ENCODE measurements around the gene FSCN2. TPM values are rescaled to one million over a fixed set of nuclear protein-coding genes. Genes with fewer than 3 reads are reported as not detected.

The FSCN2 gene
- total RNA-seq, 1 experiment from 2014 or later = 1.6 TPM

GRCh38 chr17:81486199-81486810 is 41.9 kb upstream of the FSCN2 start:
- H3K79me1 ChIP-seq (ENCODE audit: insufficient read depth, low read depth, low read length, poor library complexity, severe bottlenecking) = no peaks in the 10 kb centered on the region
- H3K4me3 Mint-ChIP-seq = no peak overlapping the region
- H3K9me3 Mint-ChIP-seq = no peaks in the 10 kb centered on the region
- no peak overlapping the region for H3K9ac ChIP-seq (ENCODE audit: extremely low read depth, insufficient read length, low read length)
- H3K27ac Mint-ChIP-seq = no peak overlapping the region
- H3K23ac ChIP-seq (ENCODE audit: insufficient read length, low read depth, low read length) = no peak overlapping the region
- H2BK15ac ChIP-seq (ENCODE audit: low read depth, low read length) = no peak overlapping the region
- no peak overlapping the region for H3K56ac ChIP-seq (ENCODE audit: insufficient read length, low read depth, low read length)
- peaks cover 12% of the 10 kb centered on the region; the same call in 1 of the 2 replicates for H3K27me3 ChIP-seq (ENCODE audit: insufficient read depth, low read length)
- no peak overlapping the region for H2BK20ac ChIP-seq (ENCODE audit: low read depth, low read length, poor library complexity, severe bottlenecking)
- no peak overlapping the region for H2AK5ac ChIP-seq (ENCODE audit: insufficient read length, low read length)
- no peak overlapping the region for H3K14ac ChIP-seq (ENCODE audit: insufficient read depth, low read length)
- no peaks in the 10 kb centered on the region; the same call in 1 of the 2 replicates for H3K4me1 ChIP-seq (ENCODE audit: insufficient read depth, low read length)
- no peaks in the 10 kb centered on the region for H3K79me2 ChIP-seq (ENCODE audit: insufficient read depth, low read length)
- no peak overlapping the region for H4K91ac ChIP-seq (ENCODE audit: insufficient read length, low read depth, low read length)
- WGBS (ENCODE audit: extremely low coverage, insufficient read length, low lambda C conversion rate) = no CpG with 5 or more reads among the region's 17 CpGs
- peaks cover 59% of the 10 kb centered on the region for H3K27me3 Mint-ChIP-seq (ENCODE audit: low read depth)
- H3T11ph ChIP-seq (ENCODE audit: low read length) = no peak overlapping the region
- no peaks in the 10 kb centered on the region for H3K9me3 ChIP-seq (ENCODE audit: control insufficient read depth, low read depth, low read length)
- no peak overlapping the region for H4K5ac ChIP-seq (ENCODE audit: insufficient read length, low read depth, low read length)
- no peak overlapping the region for H3K4ac ChIP-seq (ENCODE audit: low read depth, low read length)
- H3K23me2 ChIP-seq (ENCODE audit: insufficient read length, low read depth, low read length, poor library complexity, severe bottlenecking) = peaks cover 12% of the 10 kb centered on the region
- H2BK120ac ChIP-seq (ENCODE audit: low read depth, low read length, poor library complexity, severe bottlenecking) = no peak overlapping the region
- H3K4me1 Mint-ChIP-seq = peaks cover 26 to 30% of the 10 kb centered on the region in 2 experiments
- H2AFZ ChIP-seq (ENCODE audit: low read length) = no peak overlapping the region
- no peak overlapping the region for H3K27ac ChIP-seq (ENCODE audit: insufficient read length, low read depth, low read length)
- no peak for DNase-seq
- TF ChIP-seq CTCF (conservative IDR thresholded peaks at IDR 0.05) = no peak
- no peak overlapping the region for H3K18ac ChIP-seq (ENCODE audit: insufficient read length, low read depth, low read length)
- H3K36me3 Mint-ChIP-seq (ENCODE audit: insufficient read depth in 1 of 3, low read depth in 3 of 3) = no peaks in the 10 kb centered on the region
- no peak overlapping the region for H2BK12ac ChIP-seq (ENCODE audit: insufficient read length, low read depth, low read length)
- H4K20me1 ChIP-seq (ENCODE audit: control insufficient read depth, insufficient read depth, insufficient read length) = no peaks in the 10 kb centered on the region
- H4K8ac ChIP-seq (replicated peaks; ENCODE audit: insufficient read length, low read depth, low read length) = no peak overlapping the region
- H3K4me2 ChIP-seq (ENCODE audit: insufficient read depth, insufficient read length, low read length) = no peak overlapping the region
- no peak overlapping the region for H2BK5ac ChIP-seq (ENCODE audit: insufficient read length, low read length)
